Measurements from ENCODE around the gene GMDS.
A peak's percentile ranks its signal among the peaks of the same experiment; 100 is the strongest.

The GMDS gene

DNA sequence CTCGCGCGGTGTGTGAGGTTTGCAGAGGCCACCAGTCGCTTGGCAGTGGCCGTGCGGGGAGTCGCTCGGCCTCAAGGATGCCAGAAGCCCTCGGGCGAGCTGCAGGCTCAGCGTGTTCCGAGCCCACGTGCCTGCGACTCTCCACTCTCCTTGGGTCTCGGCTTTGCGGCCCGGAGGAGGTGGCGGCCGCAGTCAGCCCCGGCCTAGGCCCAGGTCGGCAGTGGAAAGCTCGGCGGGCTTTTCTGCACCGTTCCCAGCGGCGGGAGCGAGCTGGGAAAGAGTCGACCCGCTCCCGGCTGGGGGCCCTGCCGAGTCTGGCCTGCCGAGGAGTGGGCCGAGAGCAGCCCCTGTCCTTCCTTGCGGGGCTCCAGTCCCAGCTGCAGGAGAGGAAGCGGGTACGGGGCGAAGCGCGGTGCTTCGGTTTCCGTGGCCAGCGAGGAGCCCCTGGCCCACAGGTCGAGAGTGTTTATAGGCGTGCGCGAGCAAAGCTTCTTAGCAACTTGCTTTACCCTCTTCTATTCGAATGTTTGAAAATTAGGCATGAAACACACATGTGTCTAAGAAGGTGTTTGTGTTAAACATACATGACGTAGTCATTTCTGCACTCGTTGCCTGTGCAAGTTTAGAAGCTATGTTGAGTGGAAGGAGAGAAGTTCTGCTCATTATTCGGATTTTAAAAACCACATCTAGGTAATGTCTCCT, 630.1 kb downstream of the GMDS start:
- TF ChIP-seq, protein P1, sequence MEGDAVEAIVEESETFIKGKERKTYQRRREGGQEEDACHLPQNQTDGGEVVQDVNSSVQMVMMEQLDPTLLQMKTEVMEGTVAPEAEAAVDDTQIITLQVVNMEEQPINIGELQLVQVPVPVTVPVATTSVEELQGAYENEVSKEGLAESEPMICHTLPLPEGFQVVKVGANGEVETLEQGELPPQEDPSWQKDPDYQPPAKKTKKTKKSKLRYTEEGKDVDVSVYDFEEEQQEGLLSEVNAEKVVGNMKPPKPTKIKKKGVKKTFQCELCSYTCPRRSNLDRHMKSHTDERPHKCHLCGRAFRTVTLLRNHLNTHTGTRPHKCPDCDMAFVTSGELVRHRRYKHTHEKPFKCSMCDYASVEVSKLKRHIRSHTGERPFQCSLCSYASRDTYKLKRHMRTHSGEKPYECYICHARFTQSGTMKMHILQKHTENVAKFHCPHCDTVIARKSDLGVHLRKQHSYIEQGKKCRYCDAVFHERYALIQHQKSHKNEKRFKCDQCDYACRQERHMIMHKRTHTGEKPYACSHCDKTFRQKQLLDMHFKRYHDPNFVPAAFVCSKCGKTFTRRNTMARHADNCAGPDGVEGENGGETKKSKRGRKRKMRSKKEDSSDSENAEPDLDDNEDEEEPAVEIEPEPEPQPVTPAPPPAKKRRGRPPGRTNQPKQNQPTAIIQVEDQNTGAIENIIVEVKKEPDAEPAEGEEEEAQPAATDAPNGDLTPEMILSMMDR (IDR thresholded peaks at IDR 0.05; ENCODE audit: low read depth, low read length) = no peak

DNA sequence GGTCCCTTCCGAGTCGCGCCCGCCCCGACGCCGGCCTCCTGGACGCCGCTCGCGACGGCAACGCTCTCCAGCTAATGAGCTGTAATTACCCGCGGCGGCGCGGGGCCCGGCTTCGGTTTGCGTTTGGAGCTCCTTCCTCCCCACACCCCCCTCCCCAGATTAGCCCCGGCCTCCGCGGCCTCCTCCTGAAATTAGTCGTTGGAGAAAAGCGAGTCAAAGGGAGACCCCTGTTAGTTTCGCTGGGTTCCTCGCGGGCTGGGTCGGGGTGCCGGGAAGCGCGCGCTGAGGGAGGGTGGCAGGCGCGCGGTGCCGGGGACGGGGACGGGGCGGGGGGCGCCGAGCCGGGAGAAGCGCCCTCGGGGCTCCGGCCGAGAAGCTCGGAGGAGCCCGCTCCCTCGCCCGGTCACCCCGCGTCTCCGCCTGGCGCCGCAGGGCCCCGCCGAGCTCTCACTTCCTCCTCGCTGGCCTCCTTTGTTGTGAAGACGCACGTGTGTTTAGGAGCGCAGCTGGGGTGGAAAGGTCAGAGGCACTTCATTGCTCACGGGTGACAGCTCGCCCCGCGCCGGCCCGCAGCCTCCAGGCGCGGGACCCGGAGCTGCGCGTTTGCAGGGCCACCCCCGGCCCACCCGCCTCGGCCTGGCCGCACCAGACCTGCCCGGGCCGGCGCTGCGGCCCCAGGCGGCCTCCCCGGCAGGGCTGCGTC, 630.8 kb downstream of the GMDS start:
- DNase-seq (ENCODE audit: low read depth, low spot score) = no peak
- H3K4me3 ChIP-seq (ENCODE audit: low read depth, low read length) = peak overlapping the region; percentile 62
- TF ChIP-seq, protein P1 (IDR thresholded peaks at IDR 0.05; ENCODE audit: low read depth, low read length) = no peak
- in situ Hi-C loops (cut with HindIII; ENCODE audit: low sequenced_read_pairs) = no loop called here

More for the DNA sequence above, 630.1 kb downstream of the GMDS start:
- DNase-seq (ENCODE audit: low read depth, low spot score) = no peak
- in situ Hi-C loops (cut with HindIII; ENCODE audit: low sequenced_read_pairs) = no loop called here
- peak overlapping the region; percentile 62 for H3K4me3 ChIP-seq (ENCODE audit: low read depth, low read length)

DNA sequence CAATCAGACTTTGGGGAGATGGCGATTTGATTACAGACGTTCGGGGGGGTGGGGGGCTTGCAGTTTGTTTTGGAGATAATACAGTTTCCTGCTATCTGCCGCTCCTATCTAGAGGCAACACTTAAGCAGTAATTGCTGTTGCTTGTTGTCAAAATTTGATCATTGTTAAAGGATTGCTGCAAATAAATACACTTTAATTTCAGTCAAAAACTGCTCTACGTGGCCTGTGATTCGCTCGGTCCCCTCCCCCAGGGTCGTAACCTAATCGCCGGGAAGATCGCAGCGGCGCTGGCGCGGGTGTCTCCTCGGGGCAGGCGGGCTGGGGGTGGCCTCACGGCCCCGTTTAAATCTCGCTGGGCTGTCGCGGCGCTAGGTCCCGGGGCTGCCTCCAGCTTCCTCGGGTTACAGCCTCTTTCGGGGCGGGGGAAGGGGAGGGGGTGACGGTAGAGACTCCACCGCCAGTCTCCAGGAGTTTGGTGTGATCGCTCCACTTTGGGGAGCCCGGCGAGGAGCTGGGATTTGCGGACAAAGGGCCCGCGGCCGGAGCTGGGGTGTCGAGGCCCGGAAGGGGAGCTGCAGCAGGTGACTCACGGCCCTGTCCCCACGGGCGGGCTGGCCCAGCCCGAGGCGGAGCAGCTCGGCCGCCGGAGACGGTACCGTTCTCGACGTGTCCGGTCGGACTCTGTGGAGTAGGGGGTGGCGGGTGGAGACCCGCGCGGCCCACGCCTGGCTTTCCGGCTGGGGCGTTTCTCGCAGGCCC, 631.5 kb downstream of the GMDS start:
- TF ChIP-seq, protein P1 (IDR thresholded peaks at IDR 0.05; ENCODE audit: low read depth, low read length) = no peak
- no peak for DNase-seq (ENCODE audit: low read depth, low spot score)
- H3K4me3 ChIP-seq (ENCODE audit: low read depth, low read length) = peak overlapping the region; percentile 62
- in situ Hi-C loops (cut with HindIII; ENCODE audit: low sequenced_read_pairs) = no loop called here

DNA sequence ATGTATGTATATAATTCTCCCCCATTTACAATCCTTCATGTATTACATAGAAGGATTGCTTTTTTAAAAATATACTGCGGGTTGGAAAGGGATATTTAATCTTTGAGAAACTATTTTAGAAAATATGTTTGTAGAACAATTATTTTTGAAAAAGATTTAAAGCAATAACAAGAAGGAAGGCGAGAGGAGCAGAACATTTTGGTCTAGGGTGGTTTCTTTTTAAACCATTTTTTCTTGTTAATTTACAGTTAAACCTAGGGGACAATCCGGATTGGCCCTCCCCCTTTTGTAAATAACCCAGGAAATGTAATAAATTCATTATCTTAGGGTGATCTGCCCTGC, 632.1 kb downstream of the GMDS start:
- peak overlapping the region; percentile 62 for H3K4me3 ChIP-seq (ENCODE audit: low read depth, low read length)
- no peak for DNase-seq (ENCODE audit: low read depth, low spot score)
- TF ChIP-seq, protein P1 (IDR thresholded peaks at IDR 0.05; ENCODE audit: low read depth, low read length) = no peak
- in situ Hi-C loops (cut with HindIII; ENCODE audit: low sequenced_read_pairs) = no loop called here

DNA sequence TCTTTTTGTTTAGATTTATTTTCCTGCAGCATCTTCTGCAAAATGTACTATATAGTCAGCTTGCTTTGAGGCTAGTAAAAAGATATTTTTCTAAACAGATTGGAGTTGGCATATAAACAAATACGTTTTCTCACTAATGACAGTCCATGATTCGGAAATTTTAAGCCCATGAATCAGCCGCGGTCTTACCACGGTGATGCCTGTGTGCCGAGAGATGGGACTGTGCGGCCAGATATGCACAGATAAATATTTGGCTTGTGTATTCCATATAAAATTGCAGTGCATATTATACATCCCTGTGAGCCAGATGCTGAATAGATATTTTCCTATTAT, 632.5 kb downstream of the GMDS start:
- TF ChIP-seq, protein P1 (IDR thresholded peaks at IDR 0.05; ENCODE audit: low read depth, low read length) = no peak
- DNase-seq (ENCODE audit: low read depth, low spot score) = no peak
- H3K4me3 ChIP-seq (ENCODE audit: low read depth, low read length) = peak overlapping the region; percentile 62
- in situ Hi-C loops (cut with HindIII; ENCODE audit: low sequenced_read_pairs) = no loop called here

DNA sequence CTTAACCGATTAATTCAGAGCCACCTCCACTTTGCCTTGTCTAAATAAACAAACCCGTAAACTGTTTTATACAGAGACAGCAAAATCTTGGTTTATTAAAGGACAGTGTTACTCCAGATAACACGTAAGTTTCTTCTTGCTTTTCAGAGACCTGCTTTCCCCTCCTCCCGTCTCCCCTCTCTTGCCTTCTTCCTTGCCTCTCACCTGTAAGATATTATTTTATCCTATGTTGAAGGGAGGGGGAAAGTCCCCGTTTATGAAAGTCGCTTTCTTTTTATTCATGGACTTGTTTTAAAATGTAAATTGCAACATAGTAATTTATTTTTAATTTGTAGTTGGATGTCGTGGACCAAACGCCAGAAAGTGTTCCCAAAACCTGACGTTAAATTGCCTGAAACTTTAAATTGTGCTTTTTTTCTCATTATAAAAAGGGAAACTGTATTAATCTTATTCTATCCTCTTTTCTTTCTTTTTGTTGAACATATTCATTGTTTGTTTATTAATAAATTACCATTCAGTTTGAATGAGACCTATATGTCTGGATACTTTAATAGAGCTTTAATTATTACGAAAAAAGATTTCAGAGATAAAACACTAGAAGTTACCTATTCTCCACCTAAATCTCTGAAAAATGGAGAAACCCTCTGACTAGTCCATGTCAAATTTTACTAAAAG, 633.0 kb downstream of the GMDS start:
- no peak for DNase-seq (ENCODE audit: low read depth, low spot score)
- H3K4me3 ChIP-seq (ENCODE audit: low read depth, low read length) = peak overlapping the region; percentile 62
- TF ChIP-seq, protein P1 (IDR thresholded peaks at IDR 0.05; ENCODE audit: low read depth, low read length) = no peak
- in situ Hi-C loops (cut with HindIII; ENCODE audit: low sequenced_read_pairs) = no loop called here
